Body of pancreas (tissue), 4 donors: Measurements from ENCODE around the gene ZMYND10. TPM values are rescaled to one million over a fixed set of nuclear protein-coding genes. Genes with fewer than 3 reads are reported as not detected.
A peak's percentile ranks its signal among the peaks of the same experiment; 100 is the strongest.

ENCODE experiments used
- ATAC-seq: fragments of 150-250 bp; one replicate; pipeline ENCODE4 v1.9.1; 2016
- DNase-seq, 4 donors: peaks; one replicate each; pipeline ENCODE4 v3.0.0-alpha.2; 2019
- H3K27ac ChIP-seq, 4 donors: fragments of 200-600 bp; sonication (generic); 1 replicate in 3 of 4; 2 replicates in 1 of 4; pipeline versions ENCODE4 v1.5.1 to v1.6.1; 2016 to 2019; ENCODE audit warnings: mild to moderate bottlenecking in 1 of 4, mixed read lengths in 1 of 4, moderate library complexity in 1 of 4
- H3K27me3 ChIP-seq, 2 donors: fragments of 200-600 bp; sonication (generic); one replicate each; pipeline ENCODE4 v1.6.0; 2016; ENCODE audit warnings: mild to moderate bottlenecking in 1 of 2
- H3K36me3 ChIP-seq, 2 donors: fragments of 200-600 bp; sonication (generic); replicated peaks in 1 of 2; 2 replicates each; pipeline ENCODE4 v1.5.1; 2016; ENCODE audit warnings: low read depth in 2 of 2; ENCODE audit not compliant: insufficient read depth in 1 of 2
- H3K4me1 ChIP-seq: fragments of 200-600 bp; sonication (generic); one replicate; pipeline ENCODE4 v1.6.0; 2016
- H3K4me3 ChIP-seq, 2 donors: fragments of 200-600 bp; sonication (generic); 1 replicate in 1 of 2; 2 replicates in 1 of 2; pipeline ENCODE4 v1.5.1; 2016 to 2019
- H3K9me3 ChIP-seq, 3 donors: fragments of 200-600 bp; sonication (generic); 1 replicate in 2 of 3; 2 replicates in 1 of 3; pipeline ENCODE4 v1.5.1; 2016
- CTCF ChIP-seq, 7 experiments: fragments of 450-650 bp in 4 of 7; fragments of 200-600 bp in 3 of 7; sonication (generic) in 3 of 7; IDR thresholded peaks; one replicate each; pipeline ENCODE4 v1.5.1; 2016 to 2019; ENCODE audit warnings: antibody characterized with exemption in 7 of 7
- POLR2A ChIP-seq, 3 donors: fragments of 450-650 bp; IDR thresholded peaks; one replicate each; pipeline ENCODE4 v1.6.1; 2016; ENCODE audit warnings: antibody characterized with exemption in 3 of 3, mild to moderate bottlenecking in 2 of 3
- WGBS, 2 donors: methylation state at CpG; one replicate each; pipeline ENCODE4 v1.1.5; 2017; 5-methylcytosine and 5-hydroxymethylcytosine counted together
- intact Hi-C: fragments of 100-400 bp; cut with DNase I; formaldehyde crosslinking; loops from one replicate; pipeline ENCODE4 v1.15.1; 2023
- total RNA-seq, 2 donors: library from RNA; depleted of rRNA; stranded (reverse); fragments of >200 nt; gene quantifications; one replicate each; pipeline ENCODE4 v1.1.0, GENCODE V29; 2016

The ZMYND10 gene
- total RNA-seq, 2 donors from 2014 or later, result 1.3 to 2.3 TPM

GRCh38 chr3:50321336-50322114, 24.0 kb downstream of the ZMYND10 start:
- peak overlapping the region; percentile 88 to 98 (median 96) for H3K27ac ChIP-seq
- H3K4me1 ChIP-seq, result peaks cover 67% of the 10 kb centered on the region
- peak; percentile 89 for ATAC-seq
- WGBS, 2 donors, result 2 to 20% methylated on average over 1 to 57 of the region's 59 CpGs
- peak; percentile 90 to 93 (median 91) for DNase-seq
- intact Hi-C loops, result no loop called here
- H3K36me3 ChIP-seq, result peaks cover 0 to 5% of the 10 kb centered on the region in 2 donors
- peak overlapping the region in 1 of 2 donors; percentile 62 for H3K4me3 ChIP-seq
- TF ChIP-seq CTCF (IDR thresholded peaks at IDR 0.05) (peak in 6 of 7 experiments; percentile 16 to 48 (median 32)), POLR2A (IDR thresholded peaks at IDR 0.05) (no peak)
- H3K27me3 ChIP-seq, result no peaks in the 10 kb centered on the region
- H3K9me3 ChIP-seq, result no peaks in the 10 kb centered on the region

GRCh38 chr3:50320853-50321335, 24.6 kb downstream of the ZMYND10 start:
- peaks cover 0 to 5% of the 10 kb centered on the region in 2 donors for H3K36me3 ChIP-seq
- intact Hi-C loops, result no loop called here
- H3K4me1 ChIP-seq, result peaks cover 60% of the 10 kb centered on the region
- peak overlapping the region; percentile 88 to 98 (median 96) for H3K27ac ChIP-seq
- no peak for TF ChIP-seq CTCF (IDR thresholded peaks at IDR 0.05)
- TF ChIP-seq POLR2A (IDR thresholded peaks at IDR 0.05), result peak in 2 of 3 donors; percentile 59 to 64
- peak overlapping the region in 1 of 2 donors; percentile 62 for H3K4me3 ChIP-seq
- no peaks in the 10 kb centered on the region for H3K27me3 ChIP-seq
- 0% methylated on average over 43 of the region's 45 CpGs; no CpG with 5 or more reads in 1 of the 2 donors for WGBS, 2 donors
- H3K9me3 ChIP-seq, result no peaks in the 10 kb centered on the region
- ATAC-seq (peak; percentile 75), DNase-seq (peak; percentile 75 to 84 (median 80))

GRCh38 chr3:50319894-50320625, 25.5 kb downstream of the ZMYND10 start:
- Histone ChIP-seq H3K27me3 (no peaks in the 10 kb centered on the region), H3K4me3 (peak overlapping the region in 1 of 2 donors; percentile 62), H3K9me3 (no peaks in the 10 kb centered on the region), H3K27ac (peak overlapping the region; percentile 88 to 98 (median 96)), H3K36me3 (peaks cover 0 to 5% of the 10 kb centered on the region in 2 donors), H3K4me1 (peaks cover 59% of the 10 kb centered on the region)
- DNase-seq, result no peak
- ATAC-seq, result no peak
- TF ChIP-seq CTCF (IDR thresholded peaks at IDR 0.05), result no peak
- no peak for TF ChIP-seq POLR2A (IDR thresholded peaks at IDR 0.05)
- intact Hi-C loops, result no loop called here
- 72 to 79% methylated on average over 22 to 27 of the region's 29 CpGs for WGBS, 2 donors

GRCh38 chr3:50319181-50319893, 26.2 kb downstream of the ZMYND10 start:
- TF ChIP-seq CTCF (IDR thresholded peaks at IDR 0.05), result no peak
- TF ChIP-seq POLR2A (IDR thresholded peaks at IDR 0.05), result no peak
- Histone ChIP-seq H3K9me3 (no peaks in the 10 kb centered on the region), H3K27me3 (no peaks in the 10 kb centered on the region), H3K27ac (no peak overlapping the region), H3K36me3 (peaks cover 0 to 5% of the 10 kb centered on the region in 2 donors), H3K4me3 (no peak overlapping the region), H3K4me1 (peaks cover 53% of the 10 kb centered on the region)
- DNase-seq, result no peak
- ATAC-seq, result no peak
- intact Hi-C loops, result no loop called here
- WGBS, 2 donors, result 84 to 92% methylated on average over 14 to 16 of the region's 16 CpGs
